GM12878 (cell line): ENCODE data around the gene PCED1B. TPM values are rescaled to one million over a fixed set of nuclear protein-coding genes. Genes with fewer than 3 reads are reported as not detected.

Experiments
- ATAC-seq: fragments of 200-7000 bp; cut with Tn5 transposase; 3 replicates; pipeline ENCODE4 v1.9.1; 2020; ENCODE audit warnings: mild to moderate bottlenecking, moderate library complexity
- BruUV-seq: library from RNA; stranded (reverse); fragments of 400-500 nt; replicated peaks from 2 replicates; lab custom pipeline; 2021; lab: Mats Ljungman, UMichigan
- CTCF ChIA-PET: fragments of 300-600 bp; sonication (Branson Sonifier 250); formaldehyde crosslinking; extraction: SDS; loops from one replicate; lab custom pipeline; 2021; ENCODE audit warnings: inconsistent platforms; lab: Yijun Ruan, JAX
- POLR2A ChIA-PET: fragments of 350-600 bp; formaldehyde crosslinking; extraction: SDS; loops from one replicate; lab custom pipeline; 2021; ENCODE audit warnings: inconsistent platforms; lab: Charles Lee
- RAD21 ChIA-PET: fragments of 300-600 bp; sonication (Branson Sonifier 250); formaldehyde crosslinking; loops from one replicate; lab custom pipeline; 2023; ENCODE audit warnings: antibody characterized with exemption; ENCODE audit not compliant: unreplicated experiment; lab: Charles Lee
- SMC1A ChIA-PET: fragments of 300-600 bp; sonication (Branson Sonifier 250); formaldehyde crosslinking; loops from one replicate; lab custom pipeline; 2023; ENCODE audit not compliant: unreplicated experiment, uncharacterized antibody; lab: Charles Lee
- DNase-seq: peaks from one replicate; pipeline ENCODE4 v3.0.0-alpha.2; 2011; ENCODE audit warnings: low read depth, low spot score
- FAIRE-seq: peaks from 3 replicates; lab custom pipeline; 2011; peaks lifted over from hg19 to GRCh38; lab: Jason Lieb, UNC
- H2AFZ ChIP-seq: 2 replicates; pipeline ENCODE4 v1.6.0; 2011; ENCODE audit warnings: low read depth, low read length, control low read depth; ENCODE audit not compliant: control insufficient read depth
- H3K27ac ChIP-seq: 2 replicates; pipeline ENCODE4 v1.5.1; 2011; ENCODE audit warnings: control low read depth; ENCODE audit not compliant: control insufficient read depth, insufficient read depth
- H3K27me3 ChIP-seq, 2 experiments: replicated peaks in 1 of 2; 2 replicates each; pipeline versions ENCODE4 v1.6.0 to v1.6.1; 2011; ENCODE audit warnings: low read length in 1 of 2; ENCODE audit not compliant: control insufficient read depth in 2 of 2, insufficient read depth in 2 of 2
- H3K36me3 ChIP-seq, 2 experiments: 2 replicates each; pipeline ENCODE4 v1.5.1; 2011; ENCODE audit warnings: low read length in 1 of 2; ENCODE audit not compliant: control insufficient read depth in 2 of 2, insufficient read depth in 2 of 2
- H3K4me1 ChIP-seq: 2 replicates; pipeline ENCODE4 v1.6.1; 2011; ENCODE audit warnings: mild to moderate bottlenecking, low read length, moderate library complexity, mixed read lengths; ENCODE audit not compliant: control insufficient read depth, insufficient read depth
- H3K4me2 ChIP-seq: 2 replicates; pipeline ENCODE4 v1.6.0; 2011; ENCODE audit warnings: control low read depth; ENCODE audit not compliant: control insufficient read depth, insufficient read depth
- H3K4me3 ChIP-seq: fragments of 200-600 bp; sonication (generic); 2 replicates; pipeline ENCODE4 v1.5.1; 2016
- H3K79me2 ChIP-seq: 2 replicates; pipeline ENCODE4 v1.6.0; 2011; ENCODE audit warnings: low read length; ENCODE audit not compliant: control insufficient read depth, insufficient read depth
- H3K9ac ChIP-seq: 2 replicates; pipeline ENCODE4 v1.8.0; 2011; ENCODE audit warnings: low read length, control low read depth, mixed read lengths; ENCODE audit not compliant: control insufficient read depth, insufficient read depth
- H3K9me3 ChIP-seq: replicated peaks from 3 replicates; pipeline ENCODE4 v1.5.1; 2011; ENCODE audit warnings: mild to moderate bottlenecking, low read length; ENCODE audit not compliant: control insufficient read depth, insufficient read depth
- H4K20me1 ChIP-seq: 2 replicates; pipeline ENCODE4 v1.6.0; 2011; ENCODE audit not compliant: control insufficient read depth, insufficient read depth
- ATF7 ChIP-seq: fragments of 450-650 bp; IDR thresholded peaks from 2 replicates; pipeline ENCODE4 v1.6.1; 2016; ENCODE audit warnings: low read depth, mild to moderate bottlenecking
- CEBPB ChIP-seq, 2 experiments: fragments of 150-350 bp in 1 of 2; IDR thresholded peaks; 2 replicates each; pipeline ENCODE4 v1.6.1; 2012 to 2014; ENCODE audit warnings: low read depth in 2 of 2, low read length in 2 of 2, borderline replicate concordance in 1 of 2, inconsistent platforms in 1 of 2
- FOXM1 ChIP-seq: IDR thresholded peaks from 2 replicates; pipeline ENCODE4 v1.6.1; 2012; ENCODE audit warnings: low read depth, mild to moderate bottlenecking, inconsistent platforms, low read length, moderate library complexity
- NBN ChIP-seq: fragments of 450-650 bp; IDR thresholded peaks from 2 replicates; pipeline ENCODE4 v1.6.1; 2016
- PAX5 ChIP-seq: IDR thresholded peaks from 2 replicates; pipeline ENCODE4 v1.6.1; 2011; ENCODE audit warnings: low read depth, low read length, borderline replicate concordance
- PAX8 ChIP-seq: fragments of 450-650 bp; IDR thresholded peaks from 2 replicates; pipeline ENCODE4 v1.6.1; 2017; ENCODE audit warnings: mild to moderate bottlenecking, moderate library complexity
- RB1 ChIP-seq: fragments of 450-650 bp; formaldehyde crosslinking; IDR thresholded peaks from 2 replicates; pipeline ENCODE4 v1.6.1; 2017; ENCODE audit warnings: mild to moderate bottlenecking, borderline replicate concordance
- WGBS: methylation state at CpG from one replicate; pipeline ENCODE4 v1.1.6; 2016; ENCODE audit warnings: low lambda C conversion rate; ENCODE audit not compliant: insufficient replicate concordance, insufficient coverage; ENCODE audit errors: missing lambda C conversion rate; 5-methylcytosine and 5-hydroxymethylcytosine counted together
- in situ Hi-C: fragments of 300-500 bp; cut with MboI; formaldehyde crosslinking; loops from 9 replicates; pipeline ENCODE4 v1.14.3; 2018; ENCODE audit warnings: mixed read lengths
- intact Hi-C: fragments of 100-400 bp; cut with micrococcal nuclease; formaldehyde crosslinking; loops from one replicate; pipeline ENCODE4 v1.14.2; 2022; ENCODE audit not compliant: unreplicated experiment
- polyA plus RNA-seq, 11 experiments: library from polyadenylated mRNA; depleted of rRNA in 4 of 11; unstranded in 6 of 11; stranded (reverse) in 5 of 11; fragments of >200 nt; fragmentation: Nextera tagmentation in 4 of 11; fragmentation: Illumina TruSeq in 1 of 11; extraction: Ambion mirVana in 4 of 11; extraction: Trizol in 1 of 11; gene quantifications; 1 replicate in 1 of 11; 2 replicates in 10 of 11; pipeline versions ENCODE4 v1.2.1 to v1.2.3, GENCODE V29; 2011 to 2016; ENCODE audit warnings: inconsistent platforms in 2 of 11, missing spikeins in 2 of 11, low read depth in 1 of 11
- total RNA-seq, 4 experiments: library from RNA; depleted of rRNA in 3 of 4; stranded (reverse); fragments of >200 nt in 3 of 4; fragmentation: Illumina TruSeq in 1 of 4; extraction: Trizol in 1 of 4; gene quantifications; 2 replicates each; pipeline versions ENCODE4 v1.2.1 to v1.2.3, GENCODE V29; 2013 to 2021
- TF ChIP-seq, protein P1 (sequence below), 3 experiments: IDR thresholded peaks in 2 of 3; conservative IDR thresholded peaks in 1 of 3; 2 replicates each; pipeline ENCODE4 v1.5.1; 2011; ENCODE audit warnings: low read depth in 3 of 3, low read length in 3 of 3, mild to moderate bottlenecking in 3 of 3, control low read depth in 2 of 3, moderate library complexity in 2 of 3, inconsistent platforms in 1 of 3, mixed read lengths in 1 of 3; ENCODE audit not compliant: control insufficient read depth in 2 of 3, insufficient read depth in 1 of 3; ENCODE audit errors: extremely low read depth in 1 of 3
- TF ChIP-seq, protein P2 (sequence below): fragments of 450-650 bp; IDR thresholded peaks from 2 replicates; pipeline ENCODE4 v1.6.1; 2018; ENCODE audit warnings: borderline replicate concordance, mild to moderate bottlenecking; ENCODE audit not compliant: partially characterized antibody

PCED1B gene
- total and polyA plus RNA-seq, 10 of the 15 experiments (the other 5 are each of a cell fraction or from before 2014, with no cell fraction given) = 0.80 to 8.8 (median 3.0) TPM

DNA sequence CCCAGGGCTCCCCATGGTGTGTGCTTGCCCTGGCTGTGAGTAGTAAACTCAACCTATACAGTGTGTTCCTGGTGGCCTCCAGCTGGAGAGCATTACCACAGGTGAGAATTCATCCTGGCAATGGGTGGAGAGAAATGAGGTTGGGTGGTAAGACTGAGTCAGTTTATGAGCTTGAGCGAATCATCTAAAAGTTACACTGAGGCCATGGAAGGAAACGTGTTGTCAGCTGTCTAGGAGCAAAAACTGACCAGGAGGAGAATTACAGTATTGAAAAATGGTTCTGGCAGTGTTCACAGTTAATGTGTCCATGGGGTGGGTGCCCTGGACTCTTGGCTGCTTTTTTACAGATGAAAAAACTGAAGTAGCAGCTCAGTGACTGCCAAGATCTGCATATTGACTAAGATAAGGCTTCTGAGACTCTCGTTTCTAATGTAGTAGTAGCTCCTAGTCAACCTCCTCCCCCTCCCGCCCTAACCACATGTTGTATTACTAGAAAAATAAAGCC, 202.3 kb downstream of the PCED1B start:
- no peak for FAIRE-seq
- Histone ChIP-seq H3K9ac (no peak overlapping the region), H2AFZ (no peak overlapping the region), H4K20me1 (no peaks in the 10 kb centered on the region), H3K4me3 (no peak overlapping the region), H3K4me1 (peaks cover 5% of the 10 kb centered on the region), H3K4me2 (no peak overlapping the region), H3K27me3 (no peaks in the 10 kb centered on the region), H3K27ac (no peak overlapping the region), H3K79me2 (no peaks in the 10 kb centered on the region), H3K9me3 (no peaks in the 10 kb centered on the region), H3K36me3 (no peaks in the 10 kb centered on the region)
- ChIA-PET RAD21 (no interaction called here), SMC1A (interaction anchor here (1.1 to 1.3 kb wide), 2 partner anchors 25 to 62 kb away, joined by 3 to 5 read pairs; no protein-coding TSS in a partner anchor), CTCF (interaction anchor here (1.0 kb wide), 1 partner anchor 26 kb away, joined by 3 read pairs; no protein-coding TSS in a partner anchor), POLR2A (no interaction called here)
- 1% methylated on average over 4 of the region's 4 CpGs for WGBS
- no TSS peak for BruUV-seq
- intact Hi-C loops (no loop called here), in situ Hi-C loops (no loop called here)
- TF ChIP-seq RB1 = no peak
- TF ChIP-seq NBN = no peak
- TF ChIP-seq PAX8 = no peak
- no peak for TF ChIP-seq FOXM1
- TF ChIP-seq, protein P1, sequence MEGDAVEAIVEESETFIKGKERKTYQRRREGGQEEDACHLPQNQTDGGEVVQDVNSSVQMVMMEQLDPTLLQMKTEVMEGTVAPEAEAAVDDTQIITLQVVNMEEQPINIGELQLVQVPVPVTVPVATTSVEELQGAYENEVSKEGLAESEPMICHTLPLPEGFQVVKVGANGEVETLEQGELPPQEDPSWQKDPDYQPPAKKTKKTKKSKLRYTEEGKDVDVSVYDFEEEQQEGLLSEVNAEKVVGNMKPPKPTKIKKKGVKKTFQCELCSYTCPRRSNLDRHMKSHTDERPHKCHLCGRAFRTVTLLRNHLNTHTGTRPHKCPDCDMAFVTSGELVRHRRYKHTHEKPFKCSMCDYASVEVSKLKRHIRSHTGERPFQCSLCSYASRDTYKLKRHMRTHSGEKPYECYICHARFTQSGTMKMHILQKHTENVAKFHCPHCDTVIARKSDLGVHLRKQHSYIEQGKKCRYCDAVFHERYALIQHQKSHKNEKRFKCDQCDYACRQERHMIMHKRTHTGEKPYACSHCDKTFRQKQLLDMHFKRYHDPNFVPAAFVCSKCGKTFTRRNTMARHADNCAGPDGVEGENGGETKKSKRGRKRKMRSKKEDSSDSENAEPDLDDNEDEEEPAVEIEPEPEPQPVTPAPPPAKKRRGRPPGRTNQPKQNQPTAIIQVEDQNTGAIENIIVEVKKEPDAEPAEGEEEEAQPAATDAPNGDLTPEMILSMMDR (IDR thresholded peaks at IDR 0.05 in 2 of 3, conservative IDR thresholded peaks at IDR 0.05 in 1 of 3; ENCODE audit: control insufficient read depth in 2 of 3, extremely low read depth in 1 of 3, insufficient read depth in 1 of 3, low read depth in 3 of 3, low read length in 3 of 3) = no peak
- TF ChIP-seq ATF7 = no peak
- TF ChIP-seq CEBPB (IDR thresholded peaks at IDR 0.05; ENCODE audit: borderline replicate concordance in 1 of 2, low read depth in 2 of 2, low read length in 2 of 2) = no peak
- no peak for TF ChIP-seq PAX5
- TF ChIP-seq, protein P2, sequence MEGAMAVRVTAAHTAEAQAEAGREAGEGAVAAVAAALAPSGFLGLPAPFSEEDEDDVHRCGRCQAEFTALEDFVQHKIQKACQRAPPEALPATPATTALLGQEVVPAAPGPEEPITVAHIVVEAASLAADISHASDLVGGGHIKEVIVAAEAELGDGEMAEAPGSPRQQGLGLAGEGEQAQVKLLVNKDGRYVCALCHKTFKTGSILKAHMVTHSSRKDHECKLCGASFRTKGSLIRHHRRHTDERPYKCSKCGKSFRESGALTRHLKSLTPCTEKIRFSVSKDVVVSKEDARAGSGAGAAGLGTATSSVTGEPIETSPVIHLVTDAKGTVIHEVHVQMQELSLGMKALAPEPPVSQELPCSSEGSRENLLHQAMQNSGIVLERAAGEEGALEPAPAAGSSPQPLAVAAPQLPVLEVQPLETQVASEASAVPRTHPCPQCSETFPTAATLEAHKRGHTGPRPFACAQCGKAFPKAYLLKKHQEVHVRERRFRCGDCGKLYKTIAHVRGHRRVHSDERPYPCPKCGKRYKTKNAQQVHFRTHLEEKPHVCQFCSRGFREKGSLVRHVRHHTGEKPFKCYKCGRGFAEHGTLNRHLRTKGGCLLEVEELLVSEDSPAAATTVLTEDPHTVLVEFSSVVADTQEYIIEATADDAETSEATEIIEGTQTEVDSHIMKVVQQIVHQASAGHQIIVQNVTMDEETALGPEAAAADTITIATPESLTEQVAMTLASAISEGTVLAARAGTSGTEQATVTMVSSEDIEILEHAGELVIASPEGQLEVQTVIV = no peak
- no peak for DNase-seq
- no peak for ATAC-seq
